ENCODE results near the gene MAP3K20.
"Not testable (repeated sequence)": the region's sequence is repeated elsewhere in the genome, so short reads cannot be mapped to it uniquely, and the experiment has no call there.

MAP3K20 gene

DNA sequence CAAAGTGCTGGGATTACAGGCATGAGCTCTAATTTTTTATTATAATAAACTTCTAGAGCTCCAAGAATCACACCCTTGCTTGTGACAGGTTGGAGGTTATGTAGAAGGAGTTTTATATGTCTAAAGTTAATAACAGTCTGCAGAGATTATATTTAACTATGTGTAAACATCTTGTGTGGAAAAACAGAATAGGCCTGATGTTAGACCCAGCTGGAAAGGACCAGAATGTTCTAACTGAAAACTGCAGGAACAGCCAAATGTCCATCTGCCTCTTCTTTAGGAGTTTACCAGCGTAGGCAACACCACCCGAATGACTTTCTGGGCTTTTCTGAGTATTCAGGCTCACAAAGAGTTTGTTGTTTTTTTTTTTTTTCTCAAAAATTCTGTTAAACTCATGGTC is 211.9 kb downstream of the MAP3K20 start:
- no peak for DNase-seq

DNA sequence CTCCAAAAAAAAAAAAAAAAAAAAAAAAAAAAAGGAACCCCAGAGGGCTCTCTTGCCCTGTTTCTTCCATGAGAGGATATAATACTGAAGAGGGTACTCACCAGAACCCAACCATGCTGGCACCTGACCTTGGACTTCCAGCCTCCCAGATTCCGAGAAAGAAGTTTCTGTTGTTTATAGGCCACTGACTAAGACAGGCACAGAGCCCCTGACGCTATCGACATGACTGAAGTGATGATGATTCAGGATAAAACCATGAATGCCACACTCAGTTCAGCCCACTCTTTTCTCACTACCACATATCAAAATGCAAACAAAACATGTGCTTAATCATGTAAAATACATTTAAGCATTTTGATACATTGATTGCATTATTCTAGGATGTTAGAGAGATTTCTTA is 212.9 kb downstream of the MAP3K20 start:
- no peak for DNase-seq

GRCh38 chr2:173290046-173290445 is 214.4 kb downstream of the MAP3K20 start:
- no peak for DNase-seq

DNA sequence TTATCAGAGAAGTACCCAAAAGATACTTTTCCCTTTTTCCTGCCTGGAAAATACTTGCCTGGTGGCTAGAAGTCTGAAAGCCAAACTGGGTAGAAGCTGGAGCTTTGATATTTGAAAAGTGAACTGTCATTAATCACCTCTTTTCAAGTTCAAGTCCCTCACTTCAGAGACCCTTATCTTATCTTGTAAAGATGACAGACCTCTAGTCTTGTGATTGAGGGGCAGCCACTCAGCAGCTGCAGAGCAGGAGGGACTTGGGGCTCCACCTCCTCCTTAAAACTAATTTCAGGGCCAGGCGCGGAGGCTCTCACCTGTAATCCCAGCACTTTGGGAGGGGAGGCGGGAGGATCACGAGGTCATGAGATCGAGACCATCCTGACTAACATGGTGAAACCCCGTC is 214.9 kb downstream of the MAP3K20 start:
- no peak for DNase-seq

DNA sequence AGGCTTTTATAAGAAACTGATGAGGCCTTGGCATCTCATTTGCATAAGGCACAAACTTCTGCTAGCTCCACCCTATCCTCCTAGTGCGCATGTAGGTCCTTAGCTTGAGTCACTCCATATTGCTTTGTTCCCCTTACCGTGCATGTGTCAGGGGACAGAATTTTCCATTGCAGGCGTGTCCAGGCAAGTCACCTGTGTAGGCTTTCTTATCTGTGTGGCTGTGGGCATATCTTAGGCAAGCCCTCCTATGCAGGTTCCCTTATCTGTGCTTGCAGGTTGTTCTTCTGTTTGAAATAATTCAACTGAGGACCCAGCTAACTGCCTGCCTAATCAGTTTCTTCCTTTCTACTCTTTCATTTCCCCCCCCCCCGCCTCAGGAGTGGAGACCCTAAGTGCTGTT is 215.8 kb downstream of the MAP3K20 start:
- DNase-seq = no peak

- no peak for DNase-seq
Measured at GRCh38 chr2:173296235-173296634, 220.6 kb downstream of the MAP3K20 start.

DNA sequence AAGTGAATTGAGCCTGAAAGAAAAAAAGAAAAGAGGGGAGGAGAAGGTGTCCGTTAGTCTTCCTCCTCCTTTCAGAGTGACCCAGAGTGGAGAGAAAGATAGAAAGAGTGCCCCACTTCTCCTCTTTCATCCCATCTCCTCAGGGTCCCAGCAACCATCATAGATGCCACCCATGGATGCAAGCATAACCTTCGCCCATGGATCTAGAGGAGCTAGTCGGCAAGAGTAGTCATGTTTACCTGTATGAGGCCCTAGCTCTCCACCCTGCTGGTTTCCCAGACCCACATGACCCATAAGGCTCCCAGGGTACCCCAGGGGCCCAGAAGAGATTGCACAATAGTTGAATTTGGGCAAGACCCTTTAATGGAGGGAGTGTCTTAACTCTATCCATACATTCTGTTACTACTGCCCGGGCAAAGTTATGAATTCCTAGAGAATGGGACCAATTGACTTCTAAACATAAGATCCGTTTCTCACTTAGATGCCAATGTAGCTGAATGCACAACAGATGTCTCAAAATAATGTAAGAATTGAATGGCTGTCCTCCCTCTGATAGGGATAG is 223.0 kb downstream of the MAP3K20 start:
- no peak for DNase-seq

DNA sequence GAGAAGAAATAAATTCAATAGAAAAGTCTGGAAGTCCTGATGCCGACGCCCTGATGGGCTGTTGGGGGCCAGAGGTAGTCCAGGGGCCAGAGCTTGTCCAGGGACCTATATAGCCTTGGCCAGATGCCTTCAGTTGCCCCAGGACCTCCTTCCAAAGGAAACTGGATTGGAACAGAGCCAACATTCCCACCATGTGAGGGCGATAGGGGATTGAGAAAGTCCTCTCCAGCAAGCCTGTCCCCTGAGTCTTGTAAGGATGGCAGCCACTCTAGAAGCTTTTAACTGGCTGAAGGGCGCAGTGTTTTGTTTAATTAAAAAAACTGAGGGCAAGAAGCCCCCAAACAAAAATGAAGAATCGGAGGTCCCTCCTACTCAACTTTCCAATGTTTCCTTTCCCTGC is 224.1 kb downstream of the MAP3K20 start:
- DNase-seq = no peak

- DNase-seq = no peak
Measured at GRCh38 chr2:173300458-173300857, 224.8 kb downstream of the MAP3K20 start.

DNA sequence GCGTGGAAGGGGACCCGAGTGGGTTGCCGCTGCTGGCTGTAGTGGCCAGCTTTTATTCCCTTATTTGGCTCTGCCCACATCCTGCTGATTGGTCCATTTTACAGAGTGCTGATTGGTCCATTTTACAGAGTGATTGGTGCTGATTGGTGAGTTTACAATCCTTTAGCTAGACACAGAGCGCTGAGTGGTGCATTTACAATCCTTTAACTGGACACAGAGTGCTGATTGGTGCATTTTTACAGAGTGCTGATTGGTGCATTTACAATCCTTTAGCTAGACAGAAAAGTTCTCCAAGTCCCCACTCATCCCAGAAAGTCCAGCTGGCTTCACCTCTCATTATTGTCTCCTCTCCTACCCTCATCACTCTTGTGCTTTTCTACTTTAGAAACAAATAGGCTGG is 225.9 kb downstream of the MAP3K20 start:
- DNase-seq = not testable (repeated sequence)

DNA sequence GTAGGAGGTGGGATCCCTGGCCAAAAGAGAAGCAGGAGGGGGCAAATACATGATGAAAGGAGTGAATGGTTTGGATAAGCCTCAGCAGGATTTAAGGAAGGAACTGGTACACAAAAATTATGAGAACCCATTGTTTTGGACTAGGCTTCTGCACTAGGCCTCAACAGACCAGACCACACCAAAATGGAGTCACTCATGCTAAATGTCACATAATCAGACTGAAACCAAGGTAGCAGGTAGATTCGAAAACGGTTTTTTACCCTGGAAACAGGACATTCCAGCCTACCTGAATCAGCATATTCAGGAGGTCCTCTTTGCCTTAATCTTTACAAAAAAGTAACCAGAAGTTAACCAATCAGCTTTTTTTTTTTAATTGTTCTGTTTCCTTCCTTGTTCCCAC is 229.7 kb downstream of the MAP3K20 start:
- no peak for DNase-seq

GRCh38 chr2:173307293-173307692 is 231.6 kb downstream of the MAP3K20 start:
- no peak for DNase-seq

GRCh38 chr2:173309370-173309769 is 233.7 kb downstream of the MAP3K20 start:
- DNase-seq = not testable (repeated sequence)

DNA sequence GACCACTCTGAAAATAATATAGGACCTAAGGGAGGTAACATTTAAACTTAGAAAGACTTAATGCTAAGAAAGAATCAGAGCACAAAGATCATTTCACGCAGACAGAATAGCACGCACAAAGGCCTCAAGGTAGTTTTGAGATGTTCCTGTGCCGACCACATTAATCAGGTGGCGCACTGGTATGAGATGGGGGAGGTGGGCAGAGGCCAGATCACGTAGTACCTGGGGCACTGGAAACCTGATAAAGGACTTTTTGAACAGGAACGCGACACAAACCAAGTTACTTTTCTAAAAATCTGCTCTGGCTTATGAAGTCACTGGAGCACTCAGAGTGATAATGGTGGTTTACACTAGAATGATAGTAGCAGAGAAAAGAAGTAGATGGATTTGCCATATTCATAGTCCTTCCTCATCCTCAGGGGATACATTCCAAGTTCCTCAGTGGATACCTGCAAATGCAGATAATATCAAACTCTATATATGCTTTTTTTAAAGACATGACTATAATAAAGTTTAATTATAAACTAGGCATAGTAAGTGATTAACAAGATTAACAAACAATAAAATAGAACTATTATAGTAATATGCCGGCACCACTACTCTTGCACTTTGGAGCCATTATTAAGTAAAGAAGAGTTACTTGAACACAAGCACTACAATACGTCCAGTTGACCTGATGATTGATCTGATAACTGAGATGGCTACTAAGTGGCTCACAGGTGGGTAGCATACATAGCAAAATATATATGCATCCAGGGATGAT is 236.4 kb downstream of the MAP3K20 start:
- DNase-seq = no peak

Measured in CD4-positive, alpha-beta T cell treated with Interferon gamma for 1 hour (primary cell).